ENCODE data around the gene NAPB.

The NAPB gene

DNA sequence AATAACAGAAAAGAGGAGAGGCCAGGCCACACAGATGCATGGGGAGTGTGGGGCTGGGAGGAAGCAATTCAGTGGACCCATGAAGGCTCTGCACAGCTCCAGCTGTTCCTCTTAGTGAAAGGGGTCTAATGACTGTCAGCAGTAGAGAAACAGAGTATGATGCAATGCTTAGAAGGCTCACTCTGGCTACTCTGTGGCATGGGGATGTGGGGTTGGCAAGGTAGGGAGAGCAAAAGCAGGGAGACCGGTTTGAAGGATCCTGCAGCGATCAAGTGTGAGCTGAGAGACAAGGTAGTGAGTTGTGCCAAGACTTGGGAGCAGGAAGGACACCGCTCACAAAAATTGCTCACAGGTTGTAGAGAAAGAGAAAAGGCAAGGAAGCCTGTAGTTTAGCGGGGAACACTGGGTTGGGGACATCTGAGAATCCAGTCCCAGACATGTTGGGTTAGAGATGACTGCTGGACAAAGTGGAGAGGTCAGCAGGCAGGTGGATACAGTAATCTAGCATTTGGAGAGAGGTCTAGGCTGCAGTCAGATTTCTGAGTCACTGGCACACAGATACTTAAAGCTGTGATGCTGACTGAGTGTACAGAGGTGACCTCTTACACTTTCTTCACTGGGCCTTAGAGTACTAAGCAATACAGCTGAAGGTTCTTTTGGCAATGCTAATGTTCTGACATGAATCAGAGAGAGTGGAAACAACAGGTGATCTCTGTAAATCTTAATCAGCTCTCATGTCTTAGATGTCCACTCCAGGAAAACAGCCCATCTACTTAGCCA, 27.1 kb downstream of the NAPB start:
- no peak overlapping the region for H3K4me3 ChIP-seq (ENCODE audit: low read depth, low read length)
- no peak for DNase-seq (ENCODE audit: low read depth)
- TF ChIP-seq, protein P1, sequence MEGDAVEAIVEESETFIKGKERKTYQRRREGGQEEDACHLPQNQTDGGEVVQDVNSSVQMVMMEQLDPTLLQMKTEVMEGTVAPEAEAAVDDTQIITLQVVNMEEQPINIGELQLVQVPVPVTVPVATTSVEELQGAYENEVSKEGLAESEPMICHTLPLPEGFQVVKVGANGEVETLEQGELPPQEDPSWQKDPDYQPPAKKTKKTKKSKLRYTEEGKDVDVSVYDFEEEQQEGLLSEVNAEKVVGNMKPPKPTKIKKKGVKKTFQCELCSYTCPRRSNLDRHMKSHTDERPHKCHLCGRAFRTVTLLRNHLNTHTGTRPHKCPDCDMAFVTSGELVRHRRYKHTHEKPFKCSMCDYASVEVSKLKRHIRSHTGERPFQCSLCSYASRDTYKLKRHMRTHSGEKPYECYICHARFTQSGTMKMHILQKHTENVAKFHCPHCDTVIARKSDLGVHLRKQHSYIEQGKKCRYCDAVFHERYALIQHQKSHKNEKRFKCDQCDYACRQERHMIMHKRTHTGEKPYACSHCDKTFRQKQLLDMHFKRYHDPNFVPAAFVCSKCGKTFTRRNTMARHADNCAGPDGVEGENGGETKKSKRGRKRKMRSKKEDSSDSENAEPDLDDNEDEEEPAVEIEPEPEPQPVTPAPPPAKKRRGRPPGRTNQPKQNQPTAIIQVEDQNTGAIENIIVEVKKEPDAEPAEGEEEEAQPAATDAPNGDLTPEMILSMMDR (IDR thresholded peaks at IDR 0.05; ENCODE audit: low read depth, low read length), result no peak
- TF ChIP-seq POLR2A (IDR thresholded peaks at IDR 0.05; ENCODE audit: extremely low read depth, insufficient read length) (no peak), MYC (IDR thresholded peaks at IDR 0.05; ENCODE audit: low read depth, low read length) (no peak)
- TF ChIP-seq, protein P2, sequence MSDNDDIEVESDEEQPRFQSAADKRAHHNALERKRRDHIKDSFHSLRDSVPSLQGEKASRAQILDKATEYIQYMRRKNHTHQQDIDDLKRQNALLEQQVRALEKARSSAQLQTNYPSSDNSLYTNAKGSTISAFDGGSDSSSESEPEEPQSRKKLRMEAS (IDR thresholded peaks at IDR 0.05; ENCODE audit: low read depth, low read length), result no peak

DNA sequence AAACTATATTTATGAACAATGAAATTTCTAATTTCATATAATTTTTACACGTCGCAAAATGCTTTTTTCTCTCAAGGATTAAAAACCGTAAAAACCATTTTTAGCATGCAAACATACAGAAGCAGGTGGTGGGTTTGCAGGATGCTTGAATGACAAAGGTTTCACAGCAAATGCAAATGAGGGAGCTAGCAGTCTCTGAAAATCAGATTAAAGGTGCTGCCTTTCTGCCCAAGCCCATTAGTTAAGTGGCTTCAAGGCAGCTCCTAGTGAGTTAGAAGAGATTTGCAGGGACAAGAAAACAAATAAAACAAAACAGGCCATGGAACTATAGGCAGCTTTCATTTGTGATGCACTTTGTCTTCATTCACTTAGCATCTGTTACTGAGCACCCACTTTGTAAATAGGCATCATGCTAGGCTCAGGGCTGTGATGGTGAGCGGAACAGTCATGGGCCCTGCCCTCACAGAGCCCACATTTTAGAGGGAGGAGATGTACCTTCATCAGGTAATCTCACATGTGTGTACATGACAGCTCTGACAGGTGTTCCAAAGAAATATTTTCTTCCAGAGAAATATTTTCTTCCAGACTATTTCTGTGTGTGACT, 29.5 kb downstream of the NAPB start:
- DNase-seq (ENCODE audit: low read depth), result no peak
- TF ChIP-seq, protein P2 (IDR thresholded peaks at IDR 0.05; ENCODE audit: low read depth, low read length), result no peak
- TF ChIP-seq MYC (IDR thresholded peaks at IDR 0.05; ENCODE audit: low read depth, low read length) (no peak), POLR2A (IDR thresholded peaks at IDR 0.05; ENCODE audit: extremely low read depth, insufficient read length) (no peak)
- TF ChIP-seq, protein P1 (IDR thresholded peaks at IDR 0.05; ENCODE audit: low read depth, low read length), result no peak
- no peak overlapping the region for H3K4me3 ChIP-seq (ENCODE audit: low read depth, low read length)

DNA sequence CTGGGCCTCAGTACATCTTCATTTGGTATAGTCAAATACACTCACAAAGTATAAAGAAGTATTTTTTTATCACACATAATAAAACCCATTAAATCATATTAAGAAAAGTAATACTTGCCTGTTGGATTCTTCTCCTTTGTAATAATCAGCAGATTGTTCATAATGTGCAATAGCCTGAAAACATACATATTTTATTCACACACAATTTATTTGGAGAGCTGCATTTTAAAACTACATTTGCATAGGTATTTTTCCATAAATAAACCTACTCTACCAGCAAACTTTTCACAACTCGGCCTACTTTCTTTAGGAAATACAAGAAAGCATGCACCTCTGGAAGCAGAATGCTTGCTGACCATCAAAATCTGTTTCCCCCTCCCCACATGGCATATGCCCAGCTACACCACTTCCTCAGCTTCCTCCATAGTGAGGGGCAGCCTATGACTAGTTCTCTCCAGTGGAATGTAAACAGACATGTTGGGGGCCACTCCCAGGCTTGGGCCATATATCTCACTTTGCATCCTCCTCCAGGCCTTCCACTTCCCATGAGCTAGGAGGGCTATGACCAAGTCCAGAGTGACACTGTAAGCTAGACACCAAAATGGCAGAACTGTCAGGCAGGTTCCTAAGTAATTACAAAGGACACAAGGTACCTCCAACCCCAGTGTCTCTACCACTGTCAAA, 31.1 kb downstream of the NAPB start:
- TF ChIP-seq, protein P1 (IDR thresholded peaks at IDR 0.05; ENCODE audit: low read depth, low read length), result no peak
- no peak for TF ChIP-seq POLR2A (IDR thresholded peaks at IDR 0.05; ENCODE audit: extremely low read depth, insufficient read length)
- TF ChIP-seq, protein P2 (IDR thresholded peaks at IDR 0.05; ENCODE audit: low read depth, low read length), result no peak
- TF ChIP-seq MYC (IDR thresholded peaks at IDR 0.05; ENCODE audit: low read depth, low read length), result no peak
- no peak for DNase-seq (ENCODE audit: low read depth)
- H3K4me3 ChIP-seq (ENCODE audit: low read depth, low read length), result no peak overlapping the region

DNA sequence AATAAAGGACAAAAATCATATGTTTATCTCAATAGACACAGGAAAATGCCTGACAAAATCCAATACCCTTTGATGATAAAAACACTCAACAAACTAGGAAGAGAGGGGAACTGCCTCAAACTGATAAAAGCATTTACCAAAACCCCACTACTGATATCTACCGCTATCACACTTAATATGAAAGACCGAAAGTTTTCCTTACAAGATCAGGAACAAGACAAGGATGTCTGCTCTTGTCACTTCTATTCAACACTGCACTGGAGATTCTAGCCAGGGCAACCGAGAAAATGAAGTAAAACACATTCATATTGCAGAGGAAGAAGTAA, 34.2 kb downstream of the NAPB start:
- H3K4me3 ChIP-seq (ENCODE audit: low read depth, low read length), result no peak overlapping the region
- no peak for DNase-seq (ENCODE audit: low read depth)
- TF ChIP-seq, protein P1 (IDR thresholded peaks at IDR 0.05; ENCODE audit: low read depth, low read length), result no peak
- TF ChIP-seq, protein P2 (IDR thresholded peaks at IDR 0.05; ENCODE audit: low read depth, low read length), result no peak
- no peak for TF ChIP-seq MYC (IDR thresholded peaks at IDR 0.05; ENCODE audit: low read depth, low read length)

DNA sequence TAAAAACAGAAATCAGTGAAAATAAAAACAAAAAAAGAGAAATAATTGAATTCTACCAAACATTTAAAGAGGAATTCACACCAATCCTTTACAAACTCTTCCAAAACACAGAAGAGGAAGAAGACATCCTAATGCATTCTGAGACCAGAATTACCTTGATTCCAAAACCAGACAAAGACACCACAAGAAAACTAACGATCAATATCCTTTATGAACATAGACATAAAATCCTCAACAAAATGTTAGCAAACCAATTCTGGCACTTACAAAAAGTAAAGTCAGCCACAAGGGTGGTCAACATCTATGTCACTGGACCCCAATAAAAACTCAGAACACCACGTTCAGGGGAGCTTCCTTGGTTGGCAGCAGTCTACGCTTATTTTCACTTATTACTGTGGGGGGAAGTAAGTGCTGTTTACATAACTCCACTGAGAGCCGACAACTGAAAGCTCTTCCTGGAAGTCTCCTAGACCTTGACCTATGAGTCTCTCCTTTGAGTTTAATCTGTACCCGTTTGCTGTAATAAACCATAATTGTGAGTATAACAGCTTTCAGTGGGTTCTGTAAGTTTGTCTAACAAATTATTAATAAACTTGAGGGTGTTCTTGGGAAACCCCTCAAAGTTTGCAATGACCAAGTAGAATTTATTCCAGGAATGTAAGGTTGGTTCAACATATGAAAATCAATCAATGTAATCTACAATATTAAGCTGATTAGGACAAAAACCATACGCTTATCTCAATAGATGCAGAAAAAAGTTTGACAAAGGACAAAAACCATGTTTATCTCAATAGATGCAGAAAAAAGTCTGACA, 34.8 kb downstream of the NAPB start:
- TF ChIP-seq, protein P2 (IDR thresholded peaks at IDR 0.05; ENCODE audit: low read depth, low read length), result no peak
- TF ChIP-seq, protein P1 (IDR thresholded peaks at IDR 0.05; ENCODE audit: low read depth, low read length), result no peak
- TF ChIP-seq MYC (IDR thresholded peaks at IDR 0.05; ENCODE audit: low read depth, low read length) (no peak), POLR2A (IDR thresholded peaks at IDR 0.05; ENCODE audit: extremely low read depth, insufficient read length) (no peak)
- no peak overlapping the region for H3K4me3 ChIP-seq (ENCODE audit: low read depth, low read length)
- DNase-seq (ENCODE audit: low read depth), result no peak
